Activated T-helper 17 cell treated with anti-CD3 and anti-CD28 coated beads, Interleukin-2, amount 50 U/mL, for 72 hours (primary cell): ENCODE results near the gene CD164L2. TPM values are rescaled to one million over a fixed set of nuclear protein-coding genes. Genes with fewer than 3 reads are reported as not detected.

ENCODE experiments used
- ATAC-seq: fragments of 150-1000 bp; cut with Tn5 transposase; replicated peaks from 2 replicates; pipeline ENCODE4 v1.10.0; 2021; ENCODE audit warnings: mild to moderate bottlenecking, moderate library complexity
- H3K27ac Mint-ChIP-seq: one replicate; pipeline ENCODE4 v1.8.0; 2022; ENCODE audit warnings: mixed read lengths
- H3K27me3 Mint-ChIP-seq: one replicate; pipeline ENCODE4 v1.8.0; 2022; ENCODE audit warnings: mixed read lengths
- H3K36me3 Mint-ChIP-seq: one replicate; pipeline ENCODE4 v1.8.0; 2022; ENCODE audit warnings: low read depth, mild to moderate bottlenecking, mixed read lengths
- H3K4me1 Mint-ChIP-seq: one replicate; pipeline ENCODE4 v1.8.0; 2022; ENCODE audit warnings: mixed read lengths
- H3K4me3 Mint-ChIP-seq: one replicate; pipeline ENCODE4 v1.8.0; 2022; ENCODE audit warnings: mild to moderate bottlenecking, mixed read lengths
- H3K9me3 Mint-ChIP-seq: one replicate; pipeline ENCODE4 v1.8.0; 2022; ENCODE audit warnings: mixed read lengths
- total RNA-seq, 2 donors: library from RNA; stranded (reverse); gene quantifications; one replicate each; pipeline ENCODE4 v1.2.3, GENCODE V29; 2022

CD164L2 gene
- total RNA-seq, 2 donors from 2014 or later: not detected

- no peak overlapping the region for H3K4me3 Mint-ChIP-seq
- H3K27me3 Mint-ChIP-seq: no peaks in the 10 kb centered on the region
- no peak for ATAC-seq
- H3K27ac Mint-ChIP-seq: peak overlapping the region; percentile 83
- no peaks in the 10 kb centered on the region for H3K36me3 Mint-ChIP-seq
- H3K4me1 Mint-ChIP-seq: no peaks in the 10 kb centered on the region
- H3K9me3 Mint-ChIP-seq: no peaks in the 10 kb centered on the region
Observed at GRCh38 chr1:27399251-27400025, 16.3 kb upstream of the CD164L2 start.

- no peak for ATAC-seq
- Mint-ChIP-seq H3K4me3 (no peak overlapping the region), H3K4me1 (no peaks in the 10 kb centered on the region), H3K9me3 (no peaks in the 10 kb centered on the region), H3K27me3 (no peaks in the 10 kb centered on the region), H3K36me3 (no peaks in the 10 kb centered on the region), H3K27ac (peak overlapping the region; percentile 83)
Observed at GRCh38 chr1:27398405-27399149, 15.4 kb upstream of the CD164L2 start.

- H3K4me1 Mint-ChIP-seq: no peaks in the 10 kb centered on the region
- no peaks in the 10 kb centered on the region for H3K27me3 Mint-ChIP-seq
- no peak for ATAC-seq
- no peaks in the 10 kb centered on the region for H3K9me3 Mint-ChIP-seq
- H3K36me3 Mint-ChIP-seq: no peaks in the 10 kb centered on the region
- no peak overlapping the region for H3K4me3 Mint-ChIP-seq
- H3K27ac Mint-ChIP-seq: peak overlapping the region; percentile 20
Observed at GRCh38 chr1:27397749-27398148, 14.6 kb upstream of the CD164L2 start.

- H3K4me3 Mint-ChIP-seq: no peak overlapping the region
- ATAC-seq: no peak
- no peak overlapping the region for H3K27ac Mint-ChIP-seq
- H3K36me3 Mint-ChIP-seq: no peaks in the 10 kb centered on the region
- H3K27me3 Mint-ChIP-seq: no peaks in the 10 kb centered on the region
- H3K4me1 Mint-ChIP-seq: peaks cover 3% of the 10 kb centered on the region
- H3K9me3 Mint-ChIP-seq: no peaks in the 10 kb centered on the region
Observed at GRCh38 chr1:27397110-27397509, 14.0 kb upstream of the CD164L2 start.

GRCh38 chr1:27395441-27396195 lies 12.5 kb upstream of the CD164L2 start:
- peak; percentile 39 for ATAC-seq
- no peak overlapping the region for H3K27ac Mint-ChIP-seq
- H3K9me3 Mint-ChIP-seq: no peaks in the 10 kb centered on the region

GRCh38 chr1:27394925-27395324 lies 11.8 kb upstream of the CD164L2 start:
- H3K36me3 Mint-ChIP-seq: no peaks in the 10 kb centered on the region
- peak overlapping the region; percentile 3 for H3K4me3 Mint-ChIP-seq
- no peak for ATAC-seq
- peaks cover 9% of the 10 kb centered on the region for H3K4me1 Mint-ChIP-seq
- no peak overlapping the region for H3K27ac Mint-ChIP-seq
- no peaks in the 10 kb centered on the region for H3K27me3 Mint-ChIP-seq
- no peaks in the 10 kb centered on the region for H3K9me3 Mint-ChIP-seq

More at GRCh38 chr1:27395441-27396195, 12.5 kb upstream of the CD164L2 start:
- Mint-ChIP-seq H3K4me3 (no peak overlapping the region), H3K36me3 (no peaks in the 10 kb centered on the region), H3K4me1 (peaks cover 9% of the 10 kb centered on the region), H3K27me3 (no peaks in the 10 kb centered on the region)

GRCh38 chr1:27394282-27394658 lies 11.1 kb upstream of the CD164L2 start:
- Mint-ChIP-seq H3K4me3 (peak overlapping the region; percentile 3), H3K27ac (no peak overlapping the region), H3K4me1 (peaks cover 9% of the 10 kb centered on the region), H3K27me3 (no peaks in the 10 kb centered on the region), H3K9me3 (no peaks in the 10 kb centered on the region), H3K36me3 (no peaks in the 10 kb centered on the region)
- no peak for ATAC-seq

- Mint-ChIP-seq H3K9me3 (no peaks in the 10 kb centered on the region), H3K4me1 (peaks cover 9% of the 10 kb centered on the region), H3K27me3 (no peaks in the 10 kb centered on the region), H3K27ac (no peak overlapping the region), H3K36me3 (no peaks in the 10 kb centered on the region), H3K4me3 (peak overlapping the region; percentile 92)
- ATAC-seq: no peak
Observed at GRCh38 chr1:27393641-27394281, 10.6 kb upstream of the CD164L2 start.

- Mint-ChIP-seq H3K4me1 (peaks cover 13% of the 10 kb centered on the region), H3K9me3 (no peaks in the 10 kb centered on the region), H3K27me3 (no peaks in the 10 kb centered on the region), H3K27ac (no peak overlapping the region), H3K4me3 (peak overlapping the region; percentile 92), H3K36me3 (no peaks in the 10 kb centered on the region)
- peak; percentile 1 for ATAC-seq
Observed at GRCh38 chr1:27392778-27393635, 9.9 kb upstream of the CD164L2 start.

- Mint-ChIP-seq H3K4me1 (peaks cover 13% of the 10 kb centered on the region), H3K27ac (peak within 1 kb of the TSS; percentile 91), H3K36me3 (no peaks in the 10 kb centered on the region), H3K9me3 (no peaks in the 10 kb centered on the region), H3K27me3 (no peaks in the 10 kb centered on the region), H3K4me3 (peak within 1 kb of the TSS; percentile 92)
- ATAC-seq: peak; percentile 94
Observed at GRCh38 chr1:27392096-27392777, 9.1 kb upstream of the CD164L2 start, which contains the start of gene GPR3. TSS of gene GPR3 (plus strand) at chr1:27392622. CDS start at chr1:27393799, 1,177 bp downstream.

GRCh38 chr1:27391511-27392095 lies 8.5 kb upstream of the CD164L2 start:
- H3K4me1 Mint-ChIP-seq: peaks cover 13% of the 10 kb centered on the region
- H3K4me3 Mint-ChIP-seq: peak overlapping the region; percentile 92
- no peaks in the 10 kb centered on the region for H3K27me3 Mint-ChIP-seq
- no peak for ATAC-seq
- peak overlapping the region; percentile 91 for H3K27ac Mint-ChIP-seq
- no peaks in the 10 kb centered on the region for H3K9me3 Mint-ChIP-seq
- no peaks in the 10 kb centered on the region for H3K36me3 Mint-ChIP-seq

- Mint-ChIP-seq H3K4me1 (peaks cover 13% of the 10 kb centered on the region), H3K36me3 (no peaks in the 10 kb centered on the region), H3K4me3 (no peak overlapping the region), H3K9me3 (no peaks in the 10 kb centered on the region), H3K27me3 (no peaks in the 10 kb centered on the region), H3K27ac (peak overlapping the region; percentile 53)
- no peak for ATAC-seq
Observed at GRCh38 chr1:27388337-27389005, 5.3 kb upstream of the CD164L2 start.
